Peyer's patch (tissue), 4 donors: ENCODE results near the gene UCMA.
A peak's percentile ranks its signal among the peaks of the same experiment; 100 is the strongest.

Experiments
- CTCF ChIP-seq, 6 experiments: fragments of 450-650 bp in 4 of 6; fragments of 200-600 bp in 2 of 6; sonication (generic) in 1 of 6; IDR thresholded peaks; one replicate each; pipeline ENCODE4 v1.5.1; 2017 to 2019; ENCODE audit warnings: antibody characterized with exemption in 6 of 6, mild to moderate bottlenecking in 3 of 6, moderate library complexity in 1 of 6
- POLR2A ChIP-seq, 2 donors: fragments of 450-650 bp; IDR thresholded peaks; one replicate each; pipeline ENCODE4 v1.5.1; 2017; ENCODE audit warnings: antibody characterized with exemption in 2 of 2, mild to moderate bottlenecking in 2 of 2, moderate library complexity in 2 of 2

GRCh38 chr10:13271552-13272163 is 37.5 kb upstream of the UCMA start:
- TF ChIP-seq CTCF (IDR thresholded peaks at IDR 0.05): peak in 4 of 6 experiments; percentile 27 to 47 (median 43)
- TF ChIP-seq POLR2A (IDR thresholded peaks at IDR 0.05): no peak
